ENCODE measurements around the gene CSF2.

CSF2 gene

DNA sequence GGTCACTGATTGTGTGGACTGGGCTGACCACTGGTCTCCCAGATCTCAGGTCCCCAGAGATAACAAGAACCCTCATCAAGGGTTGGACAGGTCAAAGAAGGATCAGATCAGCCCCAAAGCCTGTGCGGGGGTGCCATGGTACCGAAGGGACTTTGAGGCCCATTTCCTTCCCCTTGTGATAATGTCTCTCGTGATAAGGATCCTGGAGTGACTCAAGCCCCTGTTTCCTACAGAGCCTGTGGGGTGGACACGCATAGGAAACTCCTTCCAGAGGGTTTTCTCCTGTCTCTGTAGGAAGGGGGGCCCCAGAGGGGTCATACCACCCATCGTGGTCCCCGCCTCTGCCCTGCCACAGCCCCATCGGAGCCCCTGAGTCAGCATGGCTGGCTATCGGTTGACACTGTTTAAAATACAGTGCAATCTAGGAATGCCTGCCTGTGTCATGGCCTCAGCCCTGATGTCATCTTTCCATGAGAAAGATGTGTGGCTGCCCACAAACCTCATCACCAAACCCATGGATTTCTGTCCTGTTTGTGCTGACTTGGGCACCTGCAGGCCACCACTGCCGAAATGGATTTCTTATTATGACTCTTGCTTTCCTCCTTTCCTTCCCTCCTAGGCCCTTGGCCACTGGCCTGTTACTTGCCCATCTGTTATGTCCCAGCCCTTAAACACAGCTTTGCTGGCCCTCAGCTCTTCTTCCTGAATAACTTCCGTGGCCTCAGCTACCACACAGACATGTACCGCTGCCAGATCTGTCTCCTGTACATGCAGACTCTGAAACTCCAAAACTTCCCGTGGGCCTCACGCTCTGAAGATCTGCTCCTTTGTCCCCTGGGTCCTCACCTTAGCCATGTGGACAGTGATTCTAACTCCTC, 2.9 kb upstream of the CSF2 start:
- no peak for DNase-seq

DNA sequence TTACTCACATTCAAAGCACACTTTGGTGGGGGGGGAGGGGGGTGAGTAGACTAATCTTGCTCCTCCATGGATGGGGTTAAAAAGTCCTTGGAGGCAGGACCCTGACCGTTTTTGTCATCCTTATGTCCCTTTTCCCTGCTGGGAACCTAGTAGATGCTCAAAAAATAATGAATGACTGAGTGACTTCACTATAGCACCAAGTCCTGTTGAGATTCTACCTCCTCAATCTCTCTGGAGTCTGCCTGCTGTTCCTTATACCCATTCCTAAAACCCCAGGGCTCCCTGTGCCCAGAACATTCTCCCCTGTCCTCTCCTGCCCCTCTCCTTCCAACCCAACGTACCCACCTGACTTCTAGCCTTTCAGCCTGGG, 2.3 kb upstream of the CSF2 start:
- no peak for DNase-seq

DNA sequence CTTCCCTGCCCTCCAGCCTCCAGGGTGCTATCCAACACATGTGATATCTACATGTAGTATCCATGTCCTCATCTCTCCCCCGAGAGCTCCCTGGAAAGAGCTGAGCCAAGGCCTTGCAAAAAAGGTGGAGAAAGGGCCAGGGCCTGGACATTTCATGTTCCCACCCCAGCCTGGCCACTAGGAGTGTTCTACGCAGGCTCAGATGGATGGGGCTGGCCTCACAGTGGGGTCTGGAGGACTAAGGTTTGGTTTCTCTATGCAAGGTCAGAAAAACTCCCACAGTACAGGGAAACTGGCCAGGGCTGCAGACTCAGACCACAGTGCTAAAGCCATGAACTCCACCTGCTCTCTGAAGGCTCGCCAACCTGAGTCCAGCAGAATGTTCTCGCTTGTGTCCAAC, 1.5 kb upstream of the CSF2 start:
- DNase-seq: no peak

DNA sequence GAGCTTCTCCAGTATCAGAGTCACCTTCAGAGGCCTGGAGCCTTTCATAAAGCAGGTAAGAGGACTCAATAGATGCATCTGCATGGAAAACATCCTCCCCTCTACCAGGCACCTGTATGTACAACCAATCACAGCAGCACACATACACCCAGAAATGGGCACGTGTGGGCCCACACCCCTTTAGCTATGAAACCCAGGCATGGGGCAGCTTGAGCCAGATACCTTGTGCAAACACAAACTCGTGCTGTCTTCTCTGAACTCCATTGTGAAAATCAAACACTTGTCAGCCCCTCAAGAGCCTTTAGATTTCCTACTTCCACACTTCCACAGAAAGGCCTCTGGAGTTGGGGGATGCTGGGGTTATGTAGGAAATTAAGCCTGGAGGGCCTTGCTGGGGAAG, 1.1 kb upstream of the CSF2 start:
- no peak for DNase-seq

DNA sequence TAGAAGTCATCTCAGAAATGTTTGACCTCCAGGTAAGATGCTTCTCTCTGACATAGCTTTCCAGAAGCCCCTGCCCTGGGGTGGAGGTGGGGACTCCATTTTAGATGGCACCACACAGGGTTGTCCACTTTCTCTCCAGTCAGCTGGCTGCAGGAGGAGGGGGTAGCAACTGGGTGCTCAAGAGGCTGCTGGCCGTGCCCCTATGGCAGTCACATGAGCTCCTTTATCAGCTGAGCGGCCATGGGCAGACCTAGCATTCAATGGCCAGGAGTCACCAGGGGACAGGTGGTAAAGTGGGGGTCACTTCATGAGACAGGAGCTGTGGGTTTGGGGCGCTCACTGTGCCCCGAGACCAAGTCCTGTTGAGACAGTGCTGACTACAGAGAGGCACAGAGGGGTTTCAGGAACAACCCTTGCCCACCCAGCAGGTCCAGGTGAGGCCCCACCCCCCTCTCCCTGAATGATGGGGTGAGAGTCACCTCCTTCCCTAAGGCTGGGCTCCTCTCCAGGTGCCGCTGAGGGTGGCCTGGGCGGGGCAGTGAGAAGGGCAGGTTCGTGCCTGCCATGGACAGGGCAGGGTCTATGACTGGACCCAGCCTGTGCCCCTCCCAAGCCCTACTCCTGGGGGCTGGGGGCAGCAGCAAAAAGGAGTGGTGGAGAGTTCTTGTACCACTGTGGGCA, 642 bp downstream of the CSF2 start:
- DNase-seq: no peak

DNA sequence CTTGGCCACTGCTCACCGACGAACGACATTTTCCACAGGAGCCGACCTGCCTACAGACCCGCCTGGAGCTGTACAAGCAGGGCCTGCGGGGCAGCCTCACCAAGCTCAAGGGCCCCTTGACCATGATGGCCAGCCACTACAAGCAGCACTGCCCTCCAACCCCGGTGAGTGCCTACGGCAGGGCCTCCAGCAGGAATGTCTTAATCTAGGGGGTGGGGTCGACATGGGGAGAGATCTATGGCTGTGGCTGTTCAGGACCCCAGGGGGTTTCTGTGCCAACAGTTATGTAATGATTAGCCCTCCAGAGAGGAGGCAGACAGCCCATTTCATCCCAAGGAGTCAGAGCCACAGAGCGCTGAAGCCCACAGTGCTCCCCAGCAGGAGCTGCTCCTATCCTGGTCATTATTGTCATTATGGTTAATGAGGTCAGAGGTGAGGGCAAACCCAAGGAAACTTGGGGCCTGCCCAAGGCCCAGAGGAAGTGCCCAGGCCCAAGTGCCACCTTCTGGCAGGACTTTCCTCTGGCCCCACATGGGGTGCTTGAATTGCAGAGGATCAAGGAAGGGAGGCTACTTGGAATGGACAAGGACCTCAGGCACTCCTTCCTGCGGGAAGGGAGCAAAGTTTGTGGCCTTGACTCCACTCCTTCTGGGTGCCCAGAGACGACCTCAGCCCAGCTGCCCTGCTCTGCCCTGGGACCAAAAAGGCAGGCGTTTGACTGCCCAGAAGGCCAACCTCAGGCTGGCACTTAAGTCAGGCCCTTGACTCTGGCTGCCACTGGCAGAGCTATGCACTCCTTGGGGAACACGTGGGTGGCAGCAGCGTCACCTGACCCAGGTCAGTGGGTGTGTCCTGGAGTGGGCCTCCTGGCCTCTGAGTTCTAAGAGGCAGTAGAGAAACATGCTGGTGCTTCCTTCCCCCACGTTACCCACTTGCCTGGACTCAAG, 1.5 kb downstream of the CSF2 start:
- DNase-seq: no peak

DNA sequence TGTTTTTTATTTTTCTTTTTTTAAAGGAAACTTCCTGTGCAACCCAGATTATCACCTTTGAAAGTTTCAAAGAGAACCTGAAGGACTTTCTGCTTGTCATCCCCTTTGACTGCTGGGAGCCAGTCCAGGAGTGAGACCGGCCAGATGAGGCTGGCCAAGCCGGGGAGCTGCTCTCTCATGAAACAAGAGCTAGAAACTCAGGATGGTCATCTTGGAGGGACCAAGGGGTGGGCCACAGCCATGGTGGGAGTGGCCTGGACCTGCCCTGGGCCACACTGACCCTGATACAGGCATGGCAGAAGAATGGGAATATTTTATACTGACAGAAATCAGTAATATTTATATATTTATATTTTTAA, 2.1 kb downstream of the CSF2 start:
- DNase-seq: no peak

DNA sequence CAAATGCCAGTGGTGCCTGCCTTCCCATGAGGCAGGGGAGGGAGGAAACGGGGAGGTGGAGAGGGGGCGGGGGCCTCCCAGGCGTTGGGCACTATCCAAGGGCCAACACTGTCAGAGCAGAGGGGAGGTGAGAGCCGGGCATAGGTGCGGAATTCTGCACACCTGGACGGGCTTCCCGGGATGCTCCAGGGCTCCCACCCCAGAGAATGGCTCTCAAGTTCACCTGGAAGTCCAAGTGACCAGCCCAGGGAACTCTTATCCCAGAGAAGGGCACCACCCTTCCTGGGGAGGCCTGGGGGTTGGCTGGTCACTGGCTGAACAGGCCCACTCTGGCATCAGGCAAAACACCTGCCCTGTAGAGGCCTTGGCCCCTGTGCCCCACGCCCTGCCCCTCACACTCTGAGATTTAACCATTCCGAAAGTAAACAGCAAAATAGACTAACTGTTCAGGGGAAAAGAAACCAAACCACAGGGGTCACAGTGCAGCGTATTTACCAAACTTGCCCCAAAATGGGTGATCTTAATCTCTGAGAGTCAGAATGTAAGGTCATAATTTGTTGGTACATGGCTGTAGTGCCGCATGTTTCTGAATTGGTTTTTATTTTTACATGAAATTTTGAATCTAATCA, 2.7 kb downstream of the CSF2 start:
- no peak for DNase-seq

DNA sequence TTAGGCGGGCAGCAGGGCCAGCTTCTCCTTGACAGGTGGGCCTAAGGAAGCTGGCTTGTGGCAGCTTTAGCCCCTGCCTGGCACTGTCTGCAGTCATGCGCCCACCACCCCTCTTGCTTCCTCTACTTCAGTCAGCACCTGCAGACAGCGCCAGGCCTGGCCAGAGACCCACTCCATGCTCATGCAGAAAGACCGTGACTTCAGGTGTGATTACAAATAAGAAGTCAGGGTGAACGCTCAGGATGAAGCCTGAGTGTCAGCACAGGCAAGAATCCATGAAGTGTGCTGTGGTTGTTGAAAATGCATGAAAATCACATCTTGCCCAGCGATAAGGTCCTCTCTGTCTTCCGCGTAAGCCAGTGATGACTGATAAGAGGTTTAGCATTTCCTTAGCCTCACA, 3.4 kb downstream of the CSF2 start:
- no peak for DNase-seq

DNA sequence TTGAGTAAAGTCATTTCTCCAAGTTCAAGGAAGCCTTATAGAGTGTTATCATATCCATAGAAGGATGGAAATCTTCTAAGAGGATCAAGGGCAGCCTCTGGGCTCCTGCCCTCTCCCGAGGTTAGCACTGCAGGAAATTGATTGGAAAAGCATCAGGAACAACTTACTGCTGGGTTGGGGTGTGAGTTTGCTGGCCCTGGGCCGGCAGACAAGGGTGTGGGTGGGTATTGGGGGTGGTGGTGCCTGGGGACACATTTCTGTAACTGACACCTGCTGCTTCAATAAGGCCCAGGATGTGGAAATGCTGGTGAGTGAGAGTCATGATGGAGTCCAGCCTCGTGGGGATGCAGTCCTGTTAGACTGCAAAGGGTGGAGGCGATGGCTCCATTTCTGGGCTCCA, 5.5 kb downstream of the CSF2 start:
- DNase-seq: no peak

DNA sequence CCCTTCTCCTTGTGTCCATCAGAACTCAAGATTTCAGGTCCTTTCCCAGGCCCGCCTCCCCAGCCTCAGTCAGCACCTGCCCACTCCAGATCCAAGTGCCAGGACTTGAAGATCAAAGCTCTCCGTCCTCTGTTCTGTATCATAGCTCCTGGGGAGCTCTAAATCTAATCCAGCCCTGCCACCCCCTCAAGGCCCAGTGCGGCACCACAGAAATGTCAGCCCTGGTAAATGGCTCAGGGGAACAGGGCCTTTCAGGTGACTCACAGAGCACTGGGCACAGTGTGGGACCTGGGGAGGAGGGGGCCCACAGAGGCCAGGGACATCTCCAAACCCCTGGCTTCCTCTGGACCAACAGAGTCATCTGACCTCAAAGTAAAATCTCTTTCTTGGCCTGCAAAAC, 6.0 kb downstream of the CSF2 start:
- DNase-seq: no peak

DNA sequence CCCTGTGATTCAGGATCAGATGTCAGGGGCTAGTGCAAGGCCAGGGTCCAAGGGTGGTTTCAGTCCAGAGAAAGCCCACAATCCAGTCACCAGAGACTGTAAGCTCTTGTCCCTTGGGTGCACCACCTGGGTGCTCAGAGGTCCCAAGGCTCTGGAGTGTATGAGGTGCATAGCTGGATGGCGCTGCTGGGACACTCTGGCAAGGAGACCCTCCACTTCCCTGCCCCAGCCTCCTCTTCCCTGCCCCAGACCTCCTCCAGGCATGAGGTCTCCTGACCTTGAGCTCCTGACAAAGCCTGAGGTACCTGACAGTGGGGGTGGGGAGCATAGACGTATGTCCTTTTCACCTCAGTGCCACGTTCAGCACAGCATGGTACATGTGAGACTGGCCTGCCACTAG, 7.0 kb downstream of the CSF2 start:
- DNase-seq: no peak

DNA sequence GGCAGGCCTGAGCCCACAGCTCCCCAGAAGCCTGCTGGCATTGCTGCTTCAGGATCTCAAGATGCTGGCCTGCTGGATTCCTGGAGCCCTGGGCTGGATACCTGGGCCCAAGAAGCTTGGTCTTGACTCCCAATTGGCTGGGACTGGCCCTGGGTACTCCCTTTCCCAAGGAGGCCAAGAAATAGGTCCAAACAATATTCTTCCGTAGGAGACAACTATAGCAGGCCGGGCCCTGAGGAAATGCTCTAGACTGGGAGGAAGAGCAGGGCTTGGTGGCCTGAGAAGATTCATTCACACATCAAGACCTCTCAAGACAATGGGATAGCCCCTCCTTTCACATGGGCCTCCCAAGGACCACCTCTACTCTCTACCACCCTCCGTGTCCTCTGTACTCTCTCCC, 7.9 kb downstream of the CSF2 start:
- DNase-seq: no peak

DNA sequence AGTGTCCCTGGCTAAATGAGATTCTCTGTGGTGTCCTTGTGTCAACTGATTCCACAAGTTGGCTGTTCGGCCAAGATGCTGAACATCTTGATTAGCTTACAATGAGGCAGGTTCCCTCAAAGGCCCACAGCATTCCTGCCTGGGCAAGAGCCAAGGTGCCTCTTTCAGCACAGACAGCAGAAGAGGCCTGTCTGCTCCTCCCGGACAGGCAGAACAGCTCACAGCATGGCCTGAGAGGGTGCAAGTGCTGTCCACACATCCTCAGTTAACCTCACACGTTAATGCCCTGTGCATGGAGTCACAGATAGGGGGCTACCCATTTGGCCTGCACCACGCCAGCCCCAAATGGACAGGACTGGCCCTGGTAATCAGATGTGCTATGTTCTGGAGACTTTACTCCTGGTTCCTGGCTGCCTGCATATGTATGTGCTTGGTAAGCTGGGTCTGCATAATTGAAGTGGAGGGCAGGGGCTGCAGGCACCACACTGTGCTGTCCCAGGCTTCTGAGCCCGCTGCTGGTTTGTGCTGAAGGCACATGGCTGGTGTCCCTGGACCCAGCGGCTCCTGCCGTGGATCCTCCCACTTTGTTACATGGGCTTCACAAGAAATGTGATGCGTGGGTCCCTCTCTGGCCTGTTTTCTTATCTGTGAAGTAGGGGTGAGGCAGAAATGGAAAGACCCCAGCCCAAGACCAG, 8.9 kb downstream of the CSF2 start:
- DNase-seq: no peak

DNA sequence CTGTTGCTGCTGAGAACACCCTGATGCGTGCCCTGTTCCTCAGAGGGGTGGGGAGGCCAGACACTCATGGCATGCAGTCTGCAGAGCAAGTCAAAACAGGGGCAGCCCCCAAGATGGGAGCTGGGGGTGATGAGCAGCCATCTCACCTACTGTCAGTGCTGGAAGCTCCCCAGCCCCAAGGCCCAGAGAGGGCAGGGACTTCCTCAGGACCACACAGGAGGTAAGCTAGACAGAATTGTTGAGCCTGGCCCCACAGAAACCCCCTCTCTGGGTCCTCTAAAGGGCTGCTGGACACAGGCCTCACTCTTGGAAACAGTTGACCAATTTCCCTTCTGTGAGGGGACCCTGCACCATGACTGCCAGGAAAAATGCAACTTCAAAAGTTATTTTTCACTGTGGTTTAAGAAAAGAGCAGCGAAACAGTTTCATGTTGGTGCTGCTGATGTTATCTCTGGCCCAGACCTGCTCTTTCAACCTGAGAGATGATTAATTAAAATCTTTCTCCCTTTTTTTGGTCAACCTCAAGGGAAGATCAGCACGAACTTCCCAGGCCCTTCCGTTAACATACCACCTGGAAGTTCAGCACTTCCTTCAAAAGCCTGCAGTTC, 9.6 kb downstream of the CSF2 start:
- DNase-seq: no peak

DNA sequence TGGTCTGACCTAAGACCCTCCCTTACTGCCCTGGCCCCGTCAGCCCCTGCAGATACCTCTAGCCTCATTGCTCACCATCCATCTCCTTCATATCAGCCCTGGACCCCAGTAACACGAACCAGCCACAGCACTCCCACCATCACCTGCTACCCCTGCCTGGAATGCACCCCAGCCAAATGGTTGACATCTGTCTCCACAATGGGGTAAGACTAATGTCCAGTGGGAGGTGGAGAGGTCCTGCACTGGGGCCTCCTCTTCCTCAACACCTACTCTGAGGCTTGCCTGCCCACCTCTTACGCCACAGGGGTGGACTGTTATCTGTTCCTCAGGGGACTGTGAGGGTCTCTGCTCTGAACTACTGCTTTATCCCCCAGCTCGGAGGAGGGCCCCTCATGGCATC, 12.1 kb downstream of the CSF2 start:
- DNase-seq: no peak

DNA sequence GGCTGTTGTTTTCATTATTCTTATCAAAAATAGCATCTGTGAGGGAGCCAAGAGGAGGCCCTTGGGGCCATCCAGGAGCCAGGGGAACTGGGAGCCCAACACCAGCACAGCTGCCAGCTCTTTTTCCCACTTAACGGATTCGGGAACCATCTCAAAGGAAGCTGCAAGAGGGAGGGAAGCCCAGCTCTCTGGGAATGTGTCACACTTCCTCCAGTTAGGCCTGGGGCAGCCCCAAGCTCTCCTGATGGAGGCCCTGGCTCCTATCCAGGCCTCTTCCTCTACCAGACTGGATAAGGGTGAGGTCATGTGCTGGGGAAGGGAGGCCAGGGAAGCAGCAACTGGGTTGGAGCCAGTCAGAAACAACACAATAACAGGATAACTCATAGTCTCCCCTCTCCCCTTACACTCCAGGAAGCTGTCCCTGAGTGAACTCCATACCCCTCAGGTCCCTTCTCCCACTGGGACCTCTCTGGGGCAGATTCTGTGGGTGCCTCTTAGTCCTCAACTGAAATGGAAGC, 12.7 kb downstream of the CSF2 start:
- no peak for DNase-seq

DNA sequence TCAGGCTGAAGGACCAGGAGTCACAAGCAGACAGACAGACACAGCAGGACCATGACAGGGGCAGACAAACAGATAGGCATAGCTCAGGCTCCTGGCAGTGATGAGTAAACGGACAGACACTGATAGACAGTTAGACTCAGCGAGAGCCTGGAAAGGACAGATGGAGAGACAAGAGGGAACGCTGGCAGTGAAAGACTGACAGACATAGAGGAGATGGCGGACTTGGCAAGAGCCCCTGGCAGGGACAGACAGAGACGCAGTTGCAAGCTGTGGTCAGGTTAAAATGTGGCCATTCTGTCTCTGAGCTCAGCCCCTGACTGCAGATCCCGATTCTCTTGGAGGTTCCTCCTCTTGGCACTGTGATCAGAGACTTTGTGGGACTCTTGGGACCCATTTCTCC, 13.6 kb downstream of the CSF2 start:
- no peak for DNase-seq

DNA sequence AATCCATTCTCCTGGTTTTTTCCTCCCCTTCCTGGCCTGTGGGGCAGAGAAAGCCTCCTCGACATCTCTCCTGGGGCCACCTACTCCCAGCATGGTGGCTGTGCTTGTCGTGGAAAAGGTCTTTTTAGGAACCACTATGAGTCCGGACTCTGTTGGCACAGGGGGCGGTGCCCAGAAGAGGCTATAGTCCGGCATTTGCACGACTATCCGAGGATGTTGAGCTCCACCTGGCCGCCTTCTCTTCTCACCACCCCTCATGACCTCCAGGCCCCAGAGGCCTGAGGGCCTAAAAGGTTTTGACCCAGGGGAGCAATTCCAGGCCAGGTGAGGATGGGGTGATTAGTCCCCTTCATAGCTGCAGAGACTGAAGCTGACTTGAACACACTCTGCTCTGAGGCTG, 14.1 kb downstream of the CSF2 start:
- no peak for DNase-seq

DNA sequence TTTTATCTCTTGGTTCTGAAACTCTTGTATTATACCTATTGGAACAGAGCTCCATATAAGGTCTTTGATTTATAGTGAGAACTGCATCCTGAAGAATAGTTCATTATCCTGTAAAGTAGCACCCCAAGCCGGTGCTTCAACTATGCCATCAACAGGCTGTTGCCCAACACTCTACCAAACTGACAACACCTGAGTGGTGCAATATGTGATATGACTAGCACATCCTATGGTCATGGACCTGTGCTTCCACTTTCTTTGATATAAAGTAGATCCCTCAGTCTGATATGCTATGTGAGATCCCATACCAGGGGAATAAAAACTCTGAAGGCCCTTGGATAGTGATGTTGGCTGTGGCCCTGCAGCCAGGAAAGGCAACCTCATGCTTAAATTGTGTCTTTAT, 15.8 kb downstream of the CSF2 start:
- DNase-seq: no peak

DNA sequence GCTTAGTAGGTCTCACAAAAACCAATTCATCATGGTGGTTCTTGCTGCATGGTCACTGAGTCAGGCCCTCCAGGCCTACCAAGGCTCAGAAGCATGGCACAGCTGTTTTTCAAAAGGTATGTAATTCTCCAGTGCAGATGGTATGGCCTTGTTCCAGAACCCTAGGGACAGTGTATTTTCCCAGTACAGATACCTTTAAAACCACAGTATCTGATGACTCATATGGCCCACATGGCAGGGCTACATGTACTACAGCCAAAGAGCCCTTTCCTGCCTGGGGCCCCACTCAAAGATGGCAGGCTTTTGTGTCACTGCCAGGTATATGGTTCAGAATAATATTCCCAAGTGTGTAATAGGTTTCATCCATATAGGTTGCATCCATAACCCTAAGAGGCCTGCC, 16.5 kb downstream of the CSF2 start:
- DNase-seq: no peak

DNA sequence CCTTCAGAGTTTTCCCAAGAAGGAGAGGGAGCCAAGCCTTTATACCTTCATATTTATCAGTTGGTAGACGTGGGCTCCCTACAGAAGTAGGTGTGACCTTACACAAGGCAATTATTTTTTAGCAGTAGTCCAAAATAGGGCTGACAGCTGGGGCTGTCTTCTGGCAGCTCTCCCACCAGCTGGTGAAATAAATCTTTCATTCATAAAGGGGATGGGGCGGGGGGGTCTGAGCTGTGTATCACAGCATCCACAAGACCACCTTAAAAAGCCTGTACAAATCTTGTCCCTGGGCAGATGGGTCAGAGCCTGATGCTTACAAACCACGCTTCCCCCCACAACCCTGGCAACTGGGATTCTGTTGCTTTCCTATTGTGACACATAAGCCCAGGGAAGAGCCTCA, 19.7 kb downstream of the CSF2 start:
- no peak for DNase-seq

All from effector CD4-positive, alpha-beta T cell (primary cell).